HepG2 (cell line): ENCODE data around the gene TUBB. TPM values are rescaled to one million over a fixed set of nuclear protein-coding genes. Genes with fewer than 3 reads are reported as not detected.
A peak's percentile ranks its signal among the peaks of the same experiment; 100 is the strongest.

ENCODE experiments used
- AHR ChIP-seq: IDR thresholded peaks from 2 replicates; pipeline ENCODE4 v1.6.1; 2018; ENCODE audit warnings: missing genetic modification reagents, missing compliant biosample characterization
- NCOA2 ChIP-seq: sonication (generic); formaldehyde crosslinking; IDR thresholded peaks from 2 replicates; pipeline ENCODE4 v1.8.0; 2022; ENCODE audit warnings: inconsistent platforms
- NFKBIZ ChIP-seq: IDR thresholded peaks from 2 replicates; pipeline ENCODE4 v1.6.1; 2018; ENCODE audit warnings: missing genetic modification reagents, missing compliant biosample characterization
- PAF1 ChIP-seq: IDR thresholded peaks from 2 replicates; pipeline ENCODE4 v1.6.1; 2016; ENCODE audit warnings: missing genetic modification reagents, missing compliant biosample characterization
- POLR2A ChIP-seq, 2 experiments: IDR thresholded peaks; 2 replicates each; pipeline ENCODE4 v1.6.1; 2011; ENCODE audit warnings: low read depth in 2 of 2, low read length in 2 of 2, mild to moderate bottlenecking in 1 of 2, moderate library complexity in 1 of 2; ENCODE audit not compliant: insufficient read depth in 1 of 2
- POLR2AphosphoS2 ChIP-seq: IDR thresholded peaks from 2 replicates; pipeline ENCODE4 v1.6.1; 2011; ENCODE audit warnings: low read depth, low read length, improper control_type of control experiment
- POLR2AphosphoS5 ChIP-seq: IDR thresholded peaks from 2 replicates; pipeline ENCODE4 v1.6.1; 2012; ENCODE audit warnings: low read depth, low read length
- RBAK ChIP-seq: sonication (generic); formaldehyde crosslinking; IDR thresholded peaks from 2 replicates; pipeline ENCODE4 v1.5.1; 2020; ENCODE audit warnings: mild to moderate bottlenecking, missing genetic modification reagents
- RBFOX2 ChIP-seq: fragments of 200-400 bp; formaldehyde crosslinking; IDR thresholded peaks from 2 replicates; pipeline ENCODE4 v1.6.1; 2017; ENCODE audit warnings: low read depth, mild to moderate bottlenecking, low read length
- REL ChIP-seq: sonication (generic); formaldehyde crosslinking; conservative IDR thresholded peaks from 2 replicates; pipeline ENCODE4 v1.8.0; 2022; ENCODE audit warnings: mild to moderate bottlenecking, missing genetic modification reagents, moderate library complexity
- RXRB ChIP-seq: IDR thresholded peaks from 2 replicates; pipeline ENCODE4 v1.6.1; 2016; ENCODE audit warnings: borderline replicate concordance, missing genetic modification reagents, missing compliant biosample characterization
- SMAD3 ChIP-seq: sonication (generic); formaldehyde crosslinking; IDR thresholded peaks from 2 replicates; pipeline ENCODE4 v1.4.0; 2020; ENCODE audit warnings: missing genetic modification reagents
- SOX13 ChIP-seq, 3 experiments: fragments of 450-650 bp in 1 of 3; sonication (generic) in 1 of 3; formaldehyde crosslinking in 1 of 3; IDR thresholded peaks in 2 of 3; conservative IDR thresholded peaks in 1 of 3; 2 replicates each; pipeline versions ENCODE4 v1.5.0 to v1.6.1; 2016 to 2020; ENCODE audit warnings: antibody characterized with exemption in 1 of 3, mild to moderate bottlenecking in 1 of 3, missing compliant biosample characterization in 1 of 3, missing genetic modification reagents in 1 of 3, moderate library complexity in 1 of 3
- ZFX ChIP-seq: sonication (generic); formaldehyde crosslinking; IDR thresholded peaks from 2 replicates; pipeline ENCODE4 v1.4.0; 2020; ENCODE audit warnings: mild to moderate bottlenecking, low read depth, missing genetic modification reagents, moderate library complexity
- ZNF510 ChIP-seq: sonication (generic); formaldehyde crosslinking; IDR thresholded peaks from 2 replicates; pipeline ENCODE4 v1.4.0; 2020; ENCODE audit warnings: low read depth, mild to moderate bottlenecking, missing genetic modification reagents
- ZNF646 ChIP-seq: sonication (generic); formaldehyde crosslinking; IDR thresholded peaks from 2 replicates; pipeline ENCODE4 v1.9.0; 2021; ENCODE audit warnings: mild to moderate bottlenecking, missing genetic modification reagents
- ZNF674 ChIP-seq: sonication (generic); formaldehyde crosslinking; IDR thresholded peaks from 2 replicates; pipeline ENCODE4 v1.5.0; 2020; ENCODE audit warnings: low read depth, mild to moderate bottlenecking, missing genetic modification reagents
- ZNF784 ChIP-seq: sonication (generic); formaldehyde crosslinking; IDR thresholded peaks from 2 replicates; pipeline ENCODE4 v1.5.1; 2020; ENCODE audit warnings: missing genetic modification reagents, mild to moderate bottlenecking, borderline replicate concordance
- polyA plus RNA-seq, 8 experiments: library from polyadenylated mRNA; depleted of rRNA in 3 of 8; stranded (reverse) in 7 of 8; unstranded in 1 of 8; fragments of >200 nt; fragmentation: Illumina TruSeq in 4 of 8; extraction: Trizol in 4 of 8; gene quantifications; 2 replicates each; pipeline versions ENCODE4 v1.2.1 to v1.2.3, GENCODE V29; 2011 to 2016; ENCODE audit warnings: low read depth in 4 of 8, missing spikeins in 1 of 8, mixed read lengths in 1 of 8; ENCODE audit not compliant: insufficient read depth in 1 of 8
- total RNA-seq, 5 experiments: library from RNA; depleted of rRNA; stranded (reverse); fragments of >200 nt; fragmentation: Illumina TruSeq; extraction: Trizol; gene quantifications; 2 replicates each; pipeline ENCODE4 v1.2.3, GENCODE V29; 2016; ENCODE audit warnings: low read depth in 1 of 5

Gene TUBB
- total and polyA plus RNA-seq, 2 of the 13 experiments (the other 11 are each of a cell fraction or from before 2014, with no cell fraction given): 911 to 1,163 TPM

- TF ChIP-seq RXRB (CRISPR knock-in tag) (0 out of 2 replicates have a peak, but pooled peaks have one; percentile 4), RBAK (no peak), POLR2AphosphoS2 (peak; percentile 78; the same call in 1 of the 2 replicates), NFKBIZ (CRISPR knock-in tag) (no peak), ZNF674 (CRISPR knock-in tag) (no peak), REL (CRISPR knock-in tag) (0 out of 2 replicates have a peak, but pooled peaks have one; percentile 54), SMAD3 (CRISPR knock-in tag) (no peak), PAF1 (CRISPR knock-in tag) (peak; percentile 72; the same call in 1 of the 2 replicates), SOX13 (IDR thresholded peaks at IDR 0.05) (no peak), SOX13 (CRISPR knock-in tag; conservative IDR thresholded peaks at IDR 0.05 in 1 of 2, IDR thresholded peaks at IDR 0.05 in 1 of 2) (no peak), POLR2AphosphoS5 (peak; percentile 65), POLR2A (IDR thresholded peaks at IDR 0.05; ENCODE audit: insufficient read depth in 1 of 2, low read depth in 2 of 2, low read length in 2 of 2) (peak in 1 of 2 experiments; percentile 55; a peak in 3 of 4 replicates), ZNF510 (no peak), NCOA2 (CRISPR knock-in tag) (no peak), RBFOX2 (peak; percentile 15), ZNF646 (CRISPR knock-in tag) (no peak), ZFX (CRISPR knock-in tag) (0 out of 2 replicates have a peak, but pooled peaks have one; percentile 4), ZNF784 (CRISPR knock-in tag) (no peak), AHR (CRISPR knock-in tag) (no peak)
Measured at GRCh38 chr6:30724906-30725667, 4.9 kb downstream of the TUBB start (continued).
